ENCODE results near the gene UNC5B. TPM values are rescaled to one million over a fixed set of nuclear protein-coding genes. Genes with fewer than 3 reads are reported as not detected.

Gene UNC5B
- total RNA-seq, 4 donors from 2014 or later, result 3.4 to 5.2 (median 3.9) TPM

GRCh38 chr10:71258446-71259145, 46.2 kb downstream of the UNC5B start:
- DNase-seq (ENCODE audit: low spot score) (no peak), ATAC-seq (ENCODE audit: low FRiP score) (no peak)
- no peak for TF ChIP-seq CTCF (IDR thresholded peaks at IDR 0.05)

- DNase-seq (ENCODE audit: low spot score) (no peak), ATAC-seq (ENCODE audit: low FRiP score) (no peak)
- TF ChIP-seq CTCF (IDR thresholded peaks at IDR 0.05), result no peak
Measured at GRCh38 chr10:71259282-71259681, 46.9 kb downstream of the UNC5B start.

GRCh38 chr10:71259815-71260501, 47.6 kb downstream of the UNC5B start:
- DNase-seq (ENCODE audit: low spot score), result no peak
- no peak for TF ChIP-seq CTCF (IDR thresholded peaks at IDR 0.05)
- no peak for ATAC-seq (ENCODE audit: low FRiP score)

GRCh38 chr10:71260622-71261325, 48.4 kb downstream of the UNC5B start:
- DNase-seq (ENCODE audit: low spot score) (no peak), ATAC-seq (ENCODE audit: low FRiP score) (peak; percentile 86)

GRCh38 chr10:71262027-71262426, 49.7 kb downstream of the UNC5B start:
- no peak for TF ChIP-seq CTCF (IDR thresholded peaks at IDR 0.05)
- no peak for DNase-seq (ENCODE audit: low spot score)
- ATAC-seq (ENCODE audit: low FRiP score), result no peak

More at GRCh38 chr10:71260622-71261325, 48.4 kb downstream of the UNC5B start:
- no peak for TF ChIP-seq CTCF (IDR thresholded peaks at IDR 0.05)

GRCh38 chr10:71262817-71263216, 50.4 kb downstream of the UNC5B start:
- DNase-seq (ENCODE audit: low spot score), result no peak
- no peak for ATAC-seq (ENCODE audit: low FRiP score)
- no peak for TF ChIP-seq CTCF (IDR thresholded peaks at IDR 0.05)

All from omental fat pad (tissue), 4 donors.